AG04450 (cell line): Measurements from ENCODE around the gene PTH2. TPM values are rescaled to one million over a fixed set of nuclear protein-coding genes. Genes with fewer than 3 reads are reported as not detected.
A peak's percentile ranks its signal among the peaks of the same experiment; 100 is the strongest.

Experiments used
- CTCF ChIA-PET: fragments of 300-600, 350-600 bp; formaldehyde crosslinking; extraction: SDS; loops from one replicate; lab custom pipeline; 2022; ENCODE audit warnings: antibody characterized with exemption, inconsistent platforms; lab: Charles Lee
- POLR2A ChIA-PET: fragments of 350-600 bp; formaldehyde crosslinking; extraction: SDS; loops from one replicate; lab custom pipeline; 2021; ENCODE audit warnings: antibody characterized with exemption, inconsistent platforms; lab: Yijun Ruan, JAX
- DNase-seq: peaks from one replicate; pipeline ENCODE4 v3.0.0-alpha.2; 2011; ENCODE audit warnings: low read depth, low spot score
- H3K27ac ChIP-seq: one replicate; pipeline ENCODE4 v1.5.1; 2012; ENCODE audit warnings: low read depth, low read length, control low read depth
- H3K27me3 ChIP-seq: one replicate; pipeline ENCODE4 v1.6.0; 2012; ENCODE audit warnings: low read length; ENCODE audit not compliant: control insufficient read depth, insufficient read depth
- H3K4me3 ChIP-seq: 2 replicates; pipeline ENCODE4 v1.5.1; 2011; ENCODE audit warnings: mild to moderate bottlenecking, low read depth, low read length, control low read depth
- H3K9me3 ChIP-seq: 2 replicates; pipeline ENCODE4 v1.5.1; 2012; ENCODE audit warnings: low read length; ENCODE audit not compliant: control insufficient read depth, insufficient read depth
- polyA plus RNA-seq: library from polyadenylated mRNA; depleted of rRNA; stranded (reverse); fragments of >200 nt; gene quantifications from 2 replicates; pipeline ENCODE4 v1.2.3, GENCODE V29; 2011
- TF ChIP-seq, protein P1 (sequence below): IDR thresholded peaks from 2 replicates; pipeline ENCODE4 v1.5.1; 2011; ENCODE audit warnings: low read depth, low read length, control low read depth, inconsistent platforms

The PTH2 gene
- polyA plus RNA-seq, 1 experiment, result not detected

DNA sequence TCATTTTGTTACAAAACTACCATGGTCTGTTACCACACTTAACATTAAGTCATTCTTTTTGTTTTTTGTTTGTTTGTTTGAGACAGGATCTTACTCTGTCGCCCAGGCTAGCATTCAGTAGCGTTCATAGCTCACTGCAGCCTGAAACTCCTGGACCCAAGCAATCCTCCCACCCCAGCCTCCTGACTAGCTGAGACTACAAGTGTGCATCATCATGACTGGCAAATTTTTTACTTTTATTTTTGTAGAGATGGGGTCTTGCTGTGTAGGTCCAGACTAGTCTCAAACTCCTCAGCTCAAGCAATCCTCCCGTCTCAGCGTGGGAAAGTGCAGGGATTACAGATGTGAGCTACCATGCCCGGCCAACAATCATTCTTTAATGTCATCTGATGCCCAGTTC lies 33.1 kb upstream of the PTH2 start:
- TF ChIP-seq, protein P1, sequence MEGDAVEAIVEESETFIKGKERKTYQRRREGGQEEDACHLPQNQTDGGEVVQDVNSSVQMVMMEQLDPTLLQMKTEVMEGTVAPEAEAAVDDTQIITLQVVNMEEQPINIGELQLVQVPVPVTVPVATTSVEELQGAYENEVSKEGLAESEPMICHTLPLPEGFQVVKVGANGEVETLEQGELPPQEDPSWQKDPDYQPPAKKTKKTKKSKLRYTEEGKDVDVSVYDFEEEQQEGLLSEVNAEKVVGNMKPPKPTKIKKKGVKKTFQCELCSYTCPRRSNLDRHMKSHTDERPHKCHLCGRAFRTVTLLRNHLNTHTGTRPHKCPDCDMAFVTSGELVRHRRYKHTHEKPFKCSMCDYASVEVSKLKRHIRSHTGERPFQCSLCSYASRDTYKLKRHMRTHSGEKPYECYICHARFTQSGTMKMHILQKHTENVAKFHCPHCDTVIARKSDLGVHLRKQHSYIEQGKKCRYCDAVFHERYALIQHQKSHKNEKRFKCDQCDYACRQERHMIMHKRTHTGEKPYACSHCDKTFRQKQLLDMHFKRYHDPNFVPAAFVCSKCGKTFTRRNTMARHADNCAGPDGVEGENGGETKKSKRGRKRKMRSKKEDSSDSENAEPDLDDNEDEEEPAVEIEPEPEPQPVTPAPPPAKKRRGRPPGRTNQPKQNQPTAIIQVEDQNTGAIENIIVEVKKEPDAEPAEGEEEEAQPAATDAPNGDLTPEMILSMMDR, result no peak
- no peak for DNase-seq
- Histone ChIP-seq H3K4me3 (no peak overlapping the region), H3K27me3 (no peaks in the 10 kb centered on the region), H3K9me3 (peaks cover under 1% of the 10 kb centered on the region; the same call in 1 of the 2 replicates), H3K27ac (no peak overlapping the region)
- ChIA-PET CTCF (interaction anchor here (0.8 to 1.9 kb wide), 4 partner anchors 17 to 531 kb away, joined by 3 to 10 read pairs (median 4); partner anchors contain the start of gene FLT3LG), POLR2A (interaction anchor here (1.2 kb wide), 1 partner anchor 109 kb away, joined by 5 read pairs; no protein-coding TSS in a partner anchor)

DNA sequence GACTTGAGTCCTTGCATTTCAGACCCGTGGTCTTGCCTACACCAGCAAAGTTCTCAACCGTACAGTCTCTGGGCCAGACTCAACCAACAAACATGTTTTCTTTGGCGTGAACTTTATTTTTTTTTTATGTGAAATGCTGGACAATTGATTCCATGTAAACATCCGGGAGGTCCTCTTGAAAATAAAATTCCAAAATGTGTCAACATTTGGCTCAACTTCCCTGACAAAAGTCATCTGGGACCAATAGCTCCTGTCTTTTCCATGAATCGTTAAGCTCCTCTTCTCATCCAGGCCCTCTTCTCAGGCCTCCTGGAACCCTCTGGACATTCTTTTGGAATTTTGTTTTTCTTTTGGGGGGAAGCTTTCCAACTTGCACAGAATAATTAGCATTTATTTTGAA lies 32.5 kb upstream of the PTH2 start:
- peak overlapping the region; percentile 21 for H3K27ac ChIP-seq
- CTCF ChIA-PET, result interaction anchor here (0.8 to 1.9 kb wide), 4 partner anchors 18 to 530 kb away, joined by 3 to 10 read pairs (median 4); partner anchors contain the start of gene FLT3LG

DNA sequence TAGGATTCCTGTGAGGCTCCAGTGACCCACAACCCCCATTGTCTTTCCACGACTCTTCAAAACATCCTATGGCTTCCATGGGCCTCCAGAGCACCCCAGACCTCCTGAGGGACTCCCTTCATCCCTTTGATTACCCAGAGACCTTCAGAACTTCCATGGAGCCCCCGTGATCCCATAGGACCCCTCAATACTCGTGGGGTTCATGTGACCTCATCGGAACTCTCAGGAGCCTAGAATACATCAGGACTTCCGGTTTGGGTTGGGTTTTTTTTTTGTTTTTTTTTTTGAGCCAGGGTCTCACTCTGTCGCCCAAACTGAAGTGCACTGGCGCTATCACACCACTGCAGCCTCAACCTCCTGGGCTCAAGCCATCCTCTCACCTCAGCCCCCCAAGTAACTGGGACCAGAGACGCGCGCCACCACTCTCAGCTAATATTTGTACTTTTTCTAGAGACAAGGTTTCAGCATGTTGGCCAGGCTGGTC lies 30.6 kb upstream of the PTH2 start:
- Histone ChIP-seq H3K4me3 (peak overlapping the region; percentile 82), H3K27me3 (no peaks in the 10 kb centered on the region), H3K27ac (peak overlapping the region; percentile 97), H3K9me3 (no peaks in the 10 kb centered on the region)
- TF ChIP-seq, protein P1, result no peak
- no peak for DNase-seq
- ChIA-PET CTCF (interaction anchor here (1.0 to 1.7 kb wide), 2 partner anchors 228 to 356 kb away, joined by 3 to 6 read pairs; no protein-coding TSS in a partner anchor), POLR2A (interaction anchor here (0.6 to 2.2 kb wide), 3 partner anchors 25 to 107 kb away, joined by 7 to 17 read pairs (median 9); partner anchors contain the start of gene RPL13A)

More for the DNA sequence above, 32.5 kb upstream of the PTH2 start:
- Histone ChIP-seq H3K27me3 (no peaks in the 10 kb centered on the region), H3K4me3 (no peak overlapping the region), H3K9me3 (no peaks in the 10 kb centered on the region)
- POLR2A ChIA-PET, result interaction anchor here (0.6 kb wide), 1 partner anchor 109 kb away, joined by 4 read pairs; no protein-coding TSS in a partner anchor
- no peak for DNase-seq
- TF ChIP-seq, protein P1, result no peak

DNA sequence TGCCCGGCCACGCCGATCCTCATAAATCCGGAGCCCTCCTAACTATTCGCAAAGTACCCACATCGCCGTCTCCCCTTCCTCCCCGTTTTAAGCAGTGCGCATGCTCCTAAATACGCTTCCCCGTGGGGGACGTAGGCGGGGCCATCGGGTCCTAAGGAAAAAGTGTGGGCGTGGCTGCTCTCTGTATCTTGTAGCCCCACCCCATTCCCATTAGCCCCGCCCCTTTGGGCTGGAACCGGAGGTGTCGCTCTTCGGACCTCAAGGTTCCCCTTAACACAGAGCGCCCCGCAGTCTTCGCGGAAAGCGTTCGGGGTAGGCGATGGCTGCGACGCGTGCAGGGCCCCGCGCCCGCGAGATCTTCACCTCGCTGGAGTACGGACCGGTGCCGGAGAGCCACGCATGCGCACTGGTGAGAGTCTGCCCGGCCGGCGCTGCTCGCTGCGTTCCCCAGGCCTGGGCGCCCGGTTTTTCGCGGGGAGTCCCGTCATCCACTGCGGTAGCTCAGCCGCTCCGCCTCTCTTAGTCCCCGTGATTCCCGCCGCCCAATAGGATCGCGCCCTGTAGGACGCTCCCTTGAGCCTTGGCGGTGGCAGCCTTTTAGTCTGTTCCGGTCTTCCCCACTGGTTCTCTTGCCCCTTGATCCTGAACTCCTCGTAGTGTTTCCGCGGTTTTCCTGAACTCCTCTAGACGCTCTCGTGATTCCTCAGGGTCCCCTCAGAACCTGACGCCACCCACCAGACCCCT lies 29.9 kb upstream of the PTH2 start, which contains the start of gene ALDH16A1:
ALDH16A1 (plus strand) TSS at position 213 of the 744 bp plus-strand sequence; CDS start at position 320, 107 bp downstream.
- peak; percentile 95 for DNase-seq
- TF ChIP-seq, protein P1, result no peak
- CTCF ChIA-PET, result interaction anchor here (1.7 to 2.3 kb wide), 2 partner anchors 20 to 227 kb away, joined by 6 to 8 read pairs; partner anchors contain the start of gene FLT3LG
- H3K4me3 ChIP-seq, result peak within 1 kb of the TSS; percentile 82
- H3K9me3 ChIP-seq, result no peaks in the 10 kb centered on the region
- H3K27ac ChIP-seq, result peak within 1 kb of the TSS; percentile 97
- POLR2A ChIA-PET, result interaction anchor here (0.5 to 2.2 kb wide), 5 partner anchors 25 to 474 kb away, joined by 4 to 17 read pairs (median 5); partner anchors contain the start of gene RPL13A
- no peaks in the 10 kb centered on the region for H3K27me3 ChIP-seq
